MM.1S (cell line): ENCODE measurements around the gene PCBP4.

Source experiments
- EZH2 ChIP-seq: fragments of 300-600 bp; sonication (generic); optimal IDR thresholded peaks from 2 replicates; pipeline ENCODE3; 2017; ENCODE audit warnings: low read depth, mild to moderate bottlenecking, antibody characterized with exemption, low read length, mixed read lengths
- EZH2phosphoT487 ChIP-seq: fragments of 300-600 bp; sonication (generic); IDR thresholded peaks from 2 replicates; pipeline ENCODE4 v1.6.1; 2018; ENCODE audit warnings: antibody characterized with exemption, low read length
- TF ChIP-seq, protein P1 (sequence below): fragments of 300-600 bp; sonication (generic); IDR thresholded peaks from 2 replicates; pipeline ENCODE4 v1.5.1; 2016; ENCODE audit warnings: antibody characterized with exemption, low read length, mixed read lengths

DNA sequence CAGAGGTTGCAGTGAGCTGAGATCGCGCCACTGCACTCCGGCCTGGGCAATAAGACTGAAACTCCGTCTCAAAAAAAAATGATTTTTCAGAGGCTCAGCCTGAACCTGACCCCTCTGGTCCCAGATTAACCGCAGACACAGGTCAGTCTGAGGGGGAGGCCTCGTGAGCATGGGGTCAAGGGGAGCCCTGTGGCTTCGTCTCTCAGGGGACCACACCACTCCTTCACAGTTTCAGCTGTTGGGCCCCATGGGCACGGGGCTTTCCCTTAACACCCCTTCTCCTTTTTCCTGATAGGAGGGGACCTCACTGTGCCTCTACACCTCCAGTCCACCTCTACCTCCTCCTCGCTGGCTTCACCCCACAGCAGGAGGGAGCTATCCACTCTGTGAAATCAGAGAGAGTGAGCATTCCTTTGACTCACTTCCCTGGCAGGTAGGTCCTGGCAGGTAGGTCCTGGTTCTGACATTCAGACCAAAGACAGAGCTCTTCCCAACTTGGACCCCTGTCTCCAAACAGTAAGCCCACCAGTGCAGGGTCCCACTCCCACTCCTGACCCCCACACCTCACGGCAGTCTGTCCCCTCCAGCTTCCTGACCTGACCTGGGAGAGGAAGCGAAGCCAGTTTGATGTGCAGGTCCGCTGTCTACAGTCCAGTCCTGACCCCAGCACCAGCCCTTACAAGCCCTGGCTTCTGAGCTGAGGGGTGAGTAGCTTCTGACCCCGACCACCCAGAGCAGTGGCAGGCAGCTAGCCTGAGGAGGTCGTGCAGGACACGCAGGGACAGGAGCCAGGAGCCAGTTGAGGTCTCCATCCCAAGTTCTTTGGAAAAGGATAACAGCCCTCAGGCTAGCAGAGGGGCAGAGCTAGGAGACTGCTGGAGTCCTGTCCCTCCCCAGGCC lies 34.5 kb downstream of the PCBP4 start:
- TF ChIP-seq, protein P1, sequence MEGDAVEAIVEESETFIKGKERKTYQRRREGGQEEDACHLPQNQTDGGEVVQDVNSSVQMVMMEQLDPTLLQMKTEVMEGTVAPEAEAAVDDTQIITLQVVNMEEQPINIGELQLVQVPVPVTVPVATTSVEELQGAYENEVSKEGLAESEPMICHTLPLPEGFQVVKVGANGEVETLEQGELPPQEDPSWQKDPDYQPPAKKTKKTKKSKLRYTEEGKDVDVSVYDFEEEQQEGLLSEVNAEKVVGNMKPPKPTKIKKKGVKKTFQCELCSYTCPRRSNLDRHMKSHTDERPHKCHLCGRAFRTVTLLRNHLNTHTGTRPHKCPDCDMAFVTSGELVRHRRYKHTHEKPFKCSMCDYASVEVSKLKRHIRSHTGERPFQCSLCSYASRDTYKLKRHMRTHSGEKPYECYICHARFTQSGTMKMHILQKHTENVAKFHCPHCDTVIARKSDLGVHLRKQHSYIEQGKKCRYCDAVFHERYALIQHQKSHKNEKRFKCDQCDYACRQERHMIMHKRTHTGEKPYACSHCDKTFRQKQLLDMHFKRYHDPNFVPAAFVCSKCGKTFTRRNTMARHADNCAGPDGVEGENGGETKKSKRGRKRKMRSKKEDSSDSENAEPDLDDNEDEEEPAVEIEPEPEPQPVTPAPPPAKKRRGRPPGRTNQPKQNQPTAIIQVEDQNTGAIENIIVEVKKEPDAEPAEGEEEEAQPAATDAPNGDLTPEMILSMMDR: no peak
- TF ChIP-seq EZH2: no peak
- TF ChIP-seq EZH2phosphoT487: no peak
